Spleen (tissue), 11 donors: Measurements from ENCODE around the gene ACTN1. TPM values are rescaled to one million over a fixed set of nuclear protein-coding genes. Genes with fewer than 3 reads are reported as not detected.

Source experiments
- DNase-seq: peaks from one replicate; pipeline ENCODE4 v3.0.0-alpha.2; 2020
- H3K27ac ChIP-seq, 8 donors: fragments of 200-600 bp; sonication (generic) in 7 of 8; 1 replicate in 4 of 8; 2 replicates in 4 of 8; pipeline versions ENCODE4 v1.5.0 to v1.8.0; 2016 to 2021; ENCODE audit warnings: inconsistent platforms in 4 of 8, mild to moderate bottlenecking in 4 of 8, moderate library complexity in 1 of 8
- H3K27me3 ChIP-seq, 7 donors: fragments of 200-600 bp; sonication (generic) in 6 of 7; replicated peaks in 1 of 7; 1 replicate in 4 of 7; 2 replicates in 3 of 7; pipeline versions ENCODE4 v1.5.0 to v1.8.0; 2016 to 2021; ENCODE audit warnings: inconsistent platforms in 3 of 7, mild to moderate bottlenecking in 1 of 7
- H3K36me3 ChIP-seq, 6 donors: fragments of 200-600 bp; sonication (generic) in 5 of 6; 1 replicate in 4 of 6; 2 replicates in 2 of 6; pipeline versions ENCODE4 v1.5.0 to v1.8.0; 2016 to 2021; ENCODE audit warnings: inconsistent platforms in 2 of 6
- H3K4me1 ChIP-seq, 6 donors: fragments of 200-600 bp; sonication (generic) in 5 of 6; 1 replicate in 3 of 6; 2 replicates in 3 of 6; pipeline versions ENCODE4 v1.5.0 to v1.8.0; 2016 to 2021; ENCODE audit warnings: inconsistent platforms in 3 of 6
- H3K4me3 ChIP-seq, 8 donors: fragments of 200-600 bp; sonication (generic) in 7 of 8; 1 replicate in 4 of 8; 2 replicates in 4 of 8; pipeline versions ENCODE4 v1.5.0 to v1.8.0; 2016 to 2021; ENCODE audit warnings: inconsistent platforms in 4 of 8, mild to moderate bottlenecking in 4 of 8, moderate library complexity in 2 of 8
- H3K9me3 ChIP-seq, 8 donors: fragments of 200-600 bp; sonication (generic) in 7 of 8; 1 replicate in 4 of 8; 2 replicates in 4 of 8; pipeline versions ENCODE4 v1.5.0 to v1.8.0; 2016 to 2021; ENCODE audit warnings: inconsistent platforms in 4 of 8
- CTCF ChIP-seq, 11 experiments: fragments of 200-600 bp in 7 of 11; fragments of 450-650 bp in 4 of 11; sonication (generic) in 4 of 11; IDR thresholded peaks in 8 of 11; conservative IDR thresholded peaks in 3 of 11; 1 replicate in 7 of 11; 2 replicates in 4 of 11; pipeline versions ENCODE4 v1.4.0 to v1.8.0; 2016 to 2021; ENCODE audit warnings: antibody characterized with exemption in 11 of 11, inconsistent platforms in 4 of 11, mild to moderate bottlenecking in 1 of 11
- POLR2A ChIP-seq, 3 donors: fragments of 450-650 bp; IDR thresholded peaks; one replicate each; pipeline ENCODE4 v1.5.1; 2017; ENCODE audit warnings: antibody characterized with exemption in 3 of 3, mild to moderate bottlenecking in 1 of 3
- POLR2AphosphoS5 ChIP-seq, 3 donors: sonication (generic); formaldehyde crosslinking; IDR thresholded peaks; one replicate each; pipeline ENCODE4 v1.5.1; 2017; ENCODE audit warnings: antibody characterized with exemption in 3 of 3
- WGBS, 5 donors: extraction: QIAGEN DNeasy Blood & Tissue Kit in 3 of 5; methylation state at CpG; one replicate each; pipeline versions ENCODE4 v1.1.5 to v1.1.7; 2013 to 2018; 5-methylcytosine and 5-hydroxymethylcytosine counted together
- intact Hi-C: fragments of 100-400 bp; cut with DNase I; formaldehyde crosslinking; loops from one replicate; pipeline ENCODE4 v1.15.0; 2023; ENCODE audit warnings: low total_unique reads
- polyA plus RNA-seq, 3 donors: library from polyadenylated mRNA; stranded (reverse); fragments of 200-250 nt; gene quantifications; one replicate each; pipeline ENCODE4 v1.2.1, GENCODE V29; 2013
- total RNA-seq, 7 donors: library from RNA; depleted of rRNA in 3 of 7; stranded (reverse); fragments of >200 nt in 3 of 7; fragmentation: NEBNext Ultra II Directional in 4 of 7; extraction: Animal tissue kit (Norgen Biotek cat#: 25700) in 4 of 7; gene quantifications; one replicate each; pipeline versions ENCODE4 v1.1.0 to v1.2.1, GENCODE V29; 2016 to 2021
- donor health status: healthy with polysubstance abuse.
- donor health status: DM: no; HTN: no; CAD: no; lungs with moderate emphysema.
- donor health status: DM: no; HTN: no; CAD: no.
- donor health status: Bipolar disorder and iron deficiency.
- donor health status: healthy.
- donor health status: DM: no; HTN: no; CAD: no.
- donor health status: DM: yes; HTN: yes; CAD: no.

ACTN1 gene
- total and polyA plus RNA-seq, 10 donors, result 15.4 to 315 (median 95.4) TPM

GRCh38 chr14:68950111-68950510, 29.0 kb downstream of the ACTN1 start:
- 71 to 83% (median 73%) methylated on average over 5 of the region's 5 CpGs for WGBS, 5 donors
- DNase-seq, result no peak
- peak overlapping the region in 5 of 8 donors; percentile 74 to 92 (median 90) for H3K27ac ChIP-seq
- H3K4me3 ChIP-seq, result no peak overlapping the region
- intact Hi-C loops, result no loop called here
- H3K9me3 ChIP-seq, result no peaks in the 10 kb centered on the region
- no peaks in the 10 kb centered on the region for H3K36me3 ChIP-seq
- no peak for TF ChIP-seq POLR2AphosphoS5 (IDR thresholded peaks at IDR 0.05)
- TF ChIP-seq CTCF (IDR thresholded peaks at IDR 0.05 in 8 of 11, conservative IDR thresholded peaks at IDR 0.05 in 3 of 11), result no peak
- no peak for TF ChIP-seq POLR2A (IDR thresholded peaks at IDR 0.05)
- peaks cover 0 to 7% (median 0%) of the 10 kb centered on the region in 7 donors for H3K27me3 ChIP-seq
- peaks cover 10 to 100% (median 63%) of the 10 kb centered on the region in 6 donors for H3K4me1 ChIP-seq

- intact Hi-C loops, result no loop called here
- 66 to 75% (median 71%) methylated on average over 2 of the region's 2 CpGs for WGBS, 5 donors
- DNase-seq, result no peak
- TF ChIP-seq CTCF (IDR thresholded peaks at IDR 0.05 in 8 of 11, conservative IDR thresholded peaks at IDR 0.05 in 3 of 11) (no peak), POLR2A (IDR thresholded peaks at IDR 0.05) (no peak), POLR2AphosphoS5 (IDR thresholded peaks at IDR 0.05) (no peak)
- H3K4me3 ChIP-seq, result no peak overlapping the region
- peak overlapping the region in 6 of 8 donors; percentile 29 to 92 (median 72) for H3K27ac ChIP-seq
- H3K27me3 ChIP-seq, result peaks cover 0 to 7% (median 0%) of the 10 kb centered on the region in 7 donors
- H3K4me1 ChIP-seq, result peaks cover 10 to 100% (median 60%) of the 10 kb centered on the region in 6 donors
- H3K9me3 ChIP-seq, result no peaks in the 10 kb centered on the region
- H3K36me3 ChIP-seq, result no peaks in the 10 kb centered on the region
Measured at GRCh38 chr14:68949601-68949965, 29.5 kb downstream of the ACTN1 start.

- intact Hi-C loops, result no loop called here
- no peak overlapping the region for H3K4me3 ChIP-seq
- TF ChIP-seq POLR2AphosphoS5 (IDR thresholded peaks at IDR 0.05) (no peak), CTCF (IDR thresholded peaks at IDR 0.05 in 8 of 11, conservative IDR thresholded peaks at IDR 0.05 in 3 of 11) (no peak), POLR2A (IDR thresholded peaks at IDR 0.05) (no peak)
- DNase-seq, result peak; percentile 15
- peak overlapping the region in 7 of 8 donors; percentile 12 to 92 (median 55) for H3K27ac ChIP-seq
- H3K4me1 ChIP-seq, result peaks cover 10 to 99% (median 60%) of the 10 kb centered on the region in 6 donors
- H3K36me3 ChIP-seq, result no peaks in the 10 kb centered on the region
- WGBS, 5 donors, result 45 to 56% (median 54%) methylated on average over 12 of the region's 12 CpGs
- peaks cover 0 to 7% (median 0%) of the 10 kb centered on the region in 7 donors for H3K27me3 ChIP-seq
- no peaks in the 10 kb centered on the region for H3K9me3 ChIP-seq
Measured at GRCh38 chr14:68948686-68949600, 30.2 kb downstream of the ACTN1 start.

- H3K4me1 ChIP-seq, result peaks cover 10 to 99% (median 57%) of the 10 kb centered on the region in 6 donors
- TF ChIP-seq POLR2AphosphoS5 (IDR thresholded peaks at IDR 0.05) (peak in 1 of 3 donors; percentile 31), CTCF (IDR thresholded peaks at IDR 0.05 in 8 of 11, conservative IDR thresholded peaks at IDR 0.05 in 3 of 11) (no peak), POLR2A (IDR thresholded peaks at IDR 0.05) (no peak)
- peak; percentile 70 for DNase-seq
- WGBS, 5 donors, result 15 to 31% (median 22%) methylated on average over 7 to 8 of the region's 8 CpGs
- no peaks in the 10 kb centered on the region for H3K36me3 ChIP-seq
- intact Hi-C loops, result no loop called here
- H3K27ac ChIP-seq, result peak overlapping the region in 5 of 8 donors; percentile 40 to 92 (median 90)
- H3K9me3 ChIP-seq, result no peaks in the 10 kb centered on the region
- peaks cover 0 to 5% (median 0%) of the 10 kb centered on the region in 7 donors for H3K27me3 ChIP-seq
- no peak overlapping the region for H3K4me3 ChIP-seq
Measured at GRCh38 chr14:68947802-68948201, 31.3 kb downstream of the ACTN1 start.
